Kidney capillary endothelial cell (primary cell): ENCODE data around the gene WDR64.

Experiments
- DNase-seq: peaks from one replicate; pipeline ENCODE4 v3.0.0-alpha.2; 2018; ENCODE audit warnings: low spot score

WDR64 gene

DNA sequence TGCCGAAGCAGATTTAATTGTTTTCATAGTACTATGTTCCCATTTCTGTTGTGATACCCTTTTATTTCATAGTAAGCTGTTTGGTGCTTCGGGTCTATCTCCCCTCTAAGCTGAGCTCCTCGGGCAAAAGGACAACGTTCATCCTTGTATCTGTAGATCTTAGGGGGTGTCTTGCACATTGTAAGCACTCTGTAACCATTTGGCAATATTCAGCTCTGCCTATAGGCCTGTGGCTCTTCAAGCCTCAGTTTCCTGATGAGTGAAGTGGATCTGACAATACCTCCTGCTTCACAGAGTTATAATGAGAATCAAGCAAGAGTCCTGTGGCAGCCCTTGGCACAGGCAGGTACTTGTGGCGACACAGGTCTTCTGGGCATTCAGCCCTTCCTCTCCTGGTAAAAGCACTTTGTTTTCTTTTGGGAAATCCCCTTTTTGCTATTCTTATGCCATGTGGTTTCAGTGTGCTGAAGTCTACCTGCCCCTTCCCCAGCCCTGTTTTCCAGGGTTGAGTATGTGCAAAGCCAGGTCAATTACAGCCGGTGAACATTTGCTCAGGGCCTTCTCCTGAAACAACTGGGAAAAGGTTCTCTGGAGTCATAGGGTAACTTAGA lies 187.4 kb downstream of the WDR64 start:
- no peak for DNase-seq

DNA sequence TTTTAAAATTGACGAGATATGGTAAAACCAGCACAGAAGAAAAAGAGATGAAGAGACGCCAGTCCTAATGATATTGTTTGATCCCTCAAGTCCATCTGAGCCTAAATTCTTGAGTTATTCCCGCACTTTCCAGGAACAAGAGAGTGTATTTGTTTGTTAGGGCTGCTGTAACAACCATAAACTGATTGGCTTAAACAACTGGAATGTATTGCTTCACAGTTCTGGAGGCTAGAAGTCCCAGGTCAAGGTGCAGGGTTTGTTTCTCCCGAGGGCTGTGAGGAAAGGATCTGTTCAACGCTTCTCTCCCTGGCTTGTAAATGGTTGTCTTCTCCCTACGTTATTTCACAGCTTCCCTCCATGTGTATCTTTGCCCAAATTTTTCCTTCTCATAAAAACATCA lies 188.1 kb downstream of the WDR64 start:
- no peak for DNase-seq

DNA sequence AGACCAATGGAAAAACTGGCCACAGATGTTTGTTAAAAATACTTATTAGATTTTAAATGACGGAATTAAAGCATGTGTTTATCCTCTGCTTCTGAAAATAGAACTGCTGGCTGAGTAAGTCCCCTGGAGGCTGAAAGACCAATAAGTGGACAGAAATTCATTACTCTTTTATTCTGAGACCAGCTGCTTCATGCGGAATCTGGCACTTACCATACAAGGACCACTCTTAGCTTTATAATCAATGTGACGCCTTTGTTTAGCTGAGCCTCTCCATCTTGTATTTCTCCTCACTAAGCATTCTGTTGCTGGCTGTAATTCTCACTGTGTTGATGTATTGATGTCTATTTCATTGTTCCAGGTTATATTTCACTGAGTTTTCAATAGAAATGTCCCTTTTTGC lies 189.6 kb downstream of the WDR64 start:
- DNase-seq: no peak

DNA sequence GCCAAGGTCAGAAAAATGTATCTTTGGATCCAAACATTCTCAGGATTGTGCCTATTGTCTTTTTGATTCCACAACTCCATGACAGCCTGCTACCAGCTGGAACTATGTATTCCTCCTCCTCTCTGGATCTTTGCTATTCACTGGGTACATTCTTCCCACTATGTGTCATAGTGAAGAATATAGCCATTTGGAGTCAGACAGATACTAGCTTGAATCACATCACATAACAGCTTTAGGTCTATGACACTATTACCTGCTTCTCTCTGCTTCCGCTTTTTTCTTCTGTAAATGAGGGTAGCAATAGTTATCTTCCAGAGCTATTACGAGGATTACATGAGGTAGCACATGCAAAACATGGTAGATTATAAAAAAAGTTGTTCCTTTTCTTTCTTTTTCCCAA lies 190.5 kb downstream of the WDR64 start:
- DNase-seq: no peak

DNA sequence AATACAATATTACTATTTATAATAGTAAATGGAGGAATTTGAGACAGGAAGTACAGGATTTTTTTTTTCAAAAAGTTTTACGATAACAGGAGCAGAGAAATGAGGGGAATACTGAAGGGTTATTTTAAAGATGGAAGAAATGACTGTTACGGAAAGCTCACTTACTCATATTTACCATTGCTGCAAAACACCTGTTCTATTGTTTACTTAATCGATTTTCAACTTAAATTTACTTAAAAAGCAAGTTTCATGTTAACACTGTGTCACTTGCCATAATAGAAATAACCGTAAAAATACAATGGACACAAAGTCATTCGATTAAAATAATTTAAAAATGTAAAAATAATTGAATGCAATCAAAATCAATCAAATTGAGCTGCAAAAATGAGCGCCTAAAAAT lies 192.5 kb downstream of the WDR64 start:
- DNase-seq: no peak

DNA sequence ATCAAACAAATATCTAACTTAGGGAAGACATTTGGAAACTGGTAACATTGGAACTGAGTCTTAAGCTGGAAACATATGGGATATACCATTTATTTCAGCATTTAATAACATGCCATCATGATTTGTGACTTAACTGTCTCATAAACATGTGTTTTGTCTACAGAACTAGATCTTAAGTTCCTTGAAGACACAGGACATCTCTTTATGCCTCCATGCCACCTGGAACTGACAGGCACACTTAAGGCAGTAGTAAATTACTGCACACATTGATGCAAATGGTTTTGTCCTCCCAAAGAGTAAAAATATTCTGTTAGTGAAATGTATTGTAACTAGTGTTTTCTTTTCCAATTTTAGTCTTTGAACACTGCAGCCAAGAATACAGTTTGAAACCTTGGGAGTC lies 194.3 kb downstream of the WDR64 start:
- DNase-seq: no peak

DNA sequence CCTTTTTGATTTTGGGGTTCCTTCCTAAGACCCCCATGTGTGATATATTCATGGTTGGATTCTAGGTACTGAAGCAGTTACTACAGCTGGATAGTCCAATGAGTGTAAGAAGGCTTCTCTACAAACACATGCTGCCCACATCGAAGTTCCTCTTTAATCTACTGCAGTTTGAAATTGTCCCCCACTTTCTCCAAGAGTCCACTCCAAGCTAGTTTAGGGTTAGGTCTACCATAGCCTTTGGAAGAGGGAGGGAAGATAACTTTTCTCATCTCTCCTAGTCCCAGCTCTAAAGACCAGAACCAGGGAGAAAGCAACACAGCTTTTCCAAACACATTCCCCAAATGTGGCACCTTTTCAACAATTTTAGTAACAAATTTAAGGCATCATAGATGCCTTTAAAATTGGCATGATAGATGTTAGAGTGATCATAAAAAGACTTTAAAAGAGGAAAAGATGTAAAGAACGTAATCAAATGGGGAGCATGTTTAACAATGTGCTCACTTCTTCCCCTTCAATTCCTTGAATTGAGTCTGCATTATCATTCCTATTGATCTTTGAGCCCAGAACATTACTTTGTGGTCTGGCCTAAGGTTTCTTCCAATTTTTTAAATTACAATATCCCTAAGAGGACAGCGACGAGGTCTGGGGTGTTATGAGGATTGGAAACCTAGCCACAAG lies 194.9 kb downstream of the WDR64 start:
- DNase-seq: no peak

DNA sequence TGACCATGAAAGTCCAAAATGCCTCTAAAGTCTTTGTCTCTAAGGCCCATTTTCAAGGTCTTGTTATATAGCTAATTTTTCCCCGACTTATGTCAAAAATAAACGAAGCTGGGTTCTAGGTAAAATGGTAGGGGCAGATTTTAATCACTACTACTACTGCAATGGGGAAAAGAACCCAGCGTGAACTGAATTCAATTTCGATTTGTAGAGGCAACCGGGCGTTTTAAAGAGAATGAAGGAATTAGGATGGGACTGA lies 195.4 kb downstream of the WDR64 start:
- DNase-seq: no peak

DNA sequence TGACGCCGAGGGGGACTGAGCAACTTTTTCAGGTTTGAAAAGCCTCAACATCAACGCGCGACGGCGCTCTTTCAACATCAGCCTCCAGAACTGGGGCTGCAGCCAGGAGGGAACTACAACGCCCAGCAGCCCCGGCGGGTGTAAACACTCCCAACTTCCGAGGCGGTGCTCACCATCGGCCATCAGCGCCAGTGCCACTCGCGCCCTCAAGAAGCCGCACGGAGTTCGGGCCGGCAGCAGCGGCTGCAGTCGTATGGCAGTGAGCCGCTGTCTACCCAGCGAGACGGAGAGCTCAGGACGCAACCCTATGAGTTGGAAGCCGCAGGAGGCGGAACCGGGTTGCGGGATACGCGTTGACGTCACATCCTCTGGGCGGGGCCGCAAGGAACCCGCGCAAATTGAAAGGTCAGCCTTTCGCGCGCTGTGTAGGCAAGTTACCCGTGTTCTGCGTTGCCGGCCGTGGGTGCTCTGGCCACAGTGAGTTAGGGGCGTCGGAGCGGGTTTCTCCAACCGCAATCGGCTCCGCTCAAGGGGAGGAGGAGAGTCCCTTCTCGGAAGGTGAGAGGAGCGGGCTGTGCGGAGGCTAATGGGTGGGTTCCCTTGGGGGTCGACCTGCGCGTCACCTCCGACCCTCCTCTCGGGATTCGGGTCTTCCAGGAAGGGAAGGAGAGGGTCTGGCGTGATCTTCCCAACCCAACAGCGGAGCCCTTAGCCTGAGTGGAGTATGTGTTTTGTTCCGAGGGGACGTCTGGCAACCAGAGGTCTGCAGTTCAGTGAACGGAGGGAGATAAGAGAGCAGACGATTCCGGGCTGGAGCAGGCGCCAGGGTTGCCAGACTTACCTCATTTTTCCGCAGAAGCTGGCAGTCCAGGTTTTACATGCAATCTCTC lies 196.0 kb downstream of the WDR64 start, which contains the start of gene EXO1:
Gene EXO1 (plus strand): TSS at position 409 of the 890 bp plus-strand sequence. CDS start 2,222 bp downstream, outside the sequence.
- DNase-seq: peak; percentile 81

DNA sequence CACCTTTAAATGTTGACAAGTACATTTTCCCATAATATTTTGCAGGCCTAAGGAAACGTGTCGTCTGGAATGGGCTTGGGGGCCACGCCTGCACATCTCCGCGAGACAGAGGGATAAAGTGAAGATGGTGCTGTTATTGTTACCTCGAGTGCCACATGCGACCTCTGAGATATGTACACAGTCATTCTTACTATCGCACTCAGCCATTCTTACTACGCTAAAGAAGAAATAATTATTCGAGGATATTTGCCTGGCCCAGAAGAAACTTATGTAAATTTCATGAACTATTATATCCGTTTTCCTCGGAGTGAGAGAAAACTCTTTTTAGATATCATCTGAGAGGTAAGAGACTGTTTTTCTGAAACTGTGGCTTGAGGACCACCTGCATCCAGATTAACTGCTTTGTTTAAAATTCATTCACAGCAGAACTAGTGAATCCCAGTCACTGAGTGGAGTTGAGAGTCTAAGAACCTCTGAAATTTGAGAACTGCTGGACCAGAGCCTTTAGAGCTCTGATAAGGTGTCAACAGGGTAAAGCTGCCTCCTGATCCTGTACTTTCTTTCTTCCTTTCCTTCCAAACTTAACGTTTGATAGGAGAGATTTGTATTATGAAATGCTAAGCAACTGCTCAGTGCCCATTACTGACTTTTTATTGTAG lies 196.7 kb downstream of the WDR64 start:
- DNase-seq: no peak

DNA sequence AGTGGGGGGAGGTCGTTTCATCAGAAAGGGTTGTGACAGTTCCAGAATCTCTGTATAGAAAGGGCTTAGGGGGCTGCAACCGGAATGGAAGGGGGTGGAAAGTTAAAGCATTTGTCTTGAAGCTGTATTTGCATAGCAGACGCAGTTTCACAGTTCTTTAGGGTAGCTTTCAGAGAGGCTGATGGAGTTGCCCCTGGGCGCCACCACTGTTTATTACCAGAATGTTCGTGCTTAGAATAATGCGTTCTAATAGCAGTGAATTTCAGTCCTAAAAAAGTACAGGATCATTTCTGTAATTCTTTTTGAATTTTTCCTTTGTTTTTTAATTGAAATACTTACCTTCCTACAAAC lies 197.2 kb downstream of the WDR64 start:
- no peak for DNase-seq
